Fibroblast of lung (primary cell): ENCODE results near the gene F2RL3. TPM values are rescaled to one million over a fixed set of nuclear protein-coding genes. Genes with fewer than 3 reads are reported as not detected.

Experiments
- DNase-seq, 2 donors: peaks; one replicate each; pipeline versions ENCODE4 v3.0.0 to v3.0.0-alpha.2; 2010; ENCODE audit warnings: low read depth in 2 of 2
- H2AFZ ChIP-seq: 2 replicates; pipeline ENCODE4 v1.5.1; 2012; ENCODE audit warnings: low read length, control low read depth, inconsistent platforms
- H3K27ac ChIP-seq: 2 replicates; pipeline ENCODE4 v1.5.1; 2011; ENCODE audit warnings: low read length, control low read depth; ENCODE audit not compliant: insufficient read depth
- H3K27me3 ChIP-seq: 2 replicates; pipeline ENCODE4 v1.5.1; 2011; ENCODE audit warnings: mild to moderate bottlenecking, low read length; ENCODE audit not compliant: control insufficient read depth, insufficient read depth
- H3K36me3 ChIP-seq: 2 replicates; pipeline ENCODE4 v1.5.1; 2011; ENCODE audit warnings: low read length; ENCODE audit not compliant: control insufficient read depth, insufficient read depth
- H3K4me1 ChIP-seq: 2 replicates; pipeline ENCODE4 v1.5.1; 2011; ENCODE audit warnings: low read length; ENCODE audit not compliant: control insufficient read depth, insufficient read depth; ENCODE audit errors: extremely low read depth
- H3K4me2 ChIP-seq: 2 replicates; pipeline ENCODE4 v1.5.1; 2011; ENCODE audit warnings: low read length, control low read depth; ENCODE audit not compliant: insufficient read depth; ENCODE audit errors: extremely low read depth
- H3K4me3 ChIP-seq, 4 experiments: fragments of 200-600 bp in 1 of 4; sonication (generic) in 1 of 4; replicated peaks in 1 of 4; 2 replicates each; pipeline ENCODE4 v1.5.1; 2011 to 2016; ENCODE audit warnings: low read length in 4 of 4, low read depth in 3 of 4, mild to moderate bottlenecking in 3 of 4, control low read depth in 2 of 4, inconsistent platforms in 1 of 4, mixed read lengths in 1 of 4; ENCODE audit not compliant: insufficient read depth in 1 of 4; ENCODE audit errors: control extremely low read depth in 1 of 4
- H3K79me2 ChIP-seq: 2 replicates; pipeline ENCODE4 v1.5.1; 2012; ENCODE audit warnings: mild to moderate bottlenecking, low read length, inconsistent platforms; ENCODE audit not compliant: control insufficient read depth, insufficient read depth
- H3K9ac ChIP-seq: 2 replicates; pipeline ENCODE4 v1.5.1; 2011; ENCODE audit warnings: mild to moderate bottlenecking, low read length, control low read depth; ENCODE audit not compliant: insufficient read depth
- H3K9me3 ChIP-seq: 2 replicates; pipeline ENCODE4 v1.5.1; 2012; ENCODE audit warnings: low read depth, low read length; ENCODE audit not compliant: control insufficient read depth, insufficient read depth
- H4K20me1 ChIP-seq: 2 replicates; pipeline ENCODE4 v1.5.1; 2011; ENCODE audit warnings: low read length; ENCODE audit not compliant: control insufficient read depth, insufficient read depth; ENCODE audit errors: extremely low read depth
- CTCF ChIP-seq, 2 donors: IDR thresholded peaks in 1 of 2; conservative IDR thresholded peaks in 1 of 2; 1 replicate in 1 of 2; 2 replicates in 1 of 2; pipeline ENCODE4 v1.5.1; 2011 to 2012; ENCODE audit warnings: low read length in 2 of 2, control low read depth in 1 of 2, inconsistent platforms in 1 of 2, low read depth in 1 of 2, mild to moderate bottlenecking in 1 of 2
- EZH2 ChIP-seq: IDR thresholded peaks from 2 replicates; pipeline ENCODE4 v1.5.1; 2012; ENCODE audit warnings: low read length, control low read depth, mild to moderate bottlenecking; ENCODE audit errors: missing control alignments
- polyA plus RNA-seq, 2 donors: library from polyadenylated mRNA; depleted of rRNA in 1 of 2; stranded (reverse) in 1 of 2; unstranded in 1 of 2; fragments of >200 nt; gene quantifications; 2 replicates each; pipeline ENCODE4 v1.2.1, GENCODE V29; 2011 to 2012; ENCODE audit warnings: missing spikeins in 1 of 2
- total RNA-seq: library from RNA; depleted of rRNA; stranded (reverse); fragments of >200 nt; gene quantifications from 2 replicates; pipeline ENCODE4 v1.2.1, GENCODE V29; 2014

The F2RL3 gene
- total and polyA plus RNA-seq, 2 donors (not counting 1 experiment from before 2014, with no cell fraction given) = under 0.01 to 0.01 TPM

- Histone ChIP-seq H3K79me2 (no peaks in the 10 kb centered on the region), H4K20me1 (no peaks in the 10 kb centered on the region), H3K9ac (no peak overlapping the region), H3K36me3 (no peaks in the 10 kb centered on the region), H3K27me3 (no peaks in the 10 kb centered on the region), H3K27ac (no peak overlapping the region), H3K9me3 (no peaks in the 10 kb centered on the region), H3K4me1 (no peaks in the 10 kb centered on the region), H3K4me3 (no peak overlapping the region), H2AFZ (no peak overlapping the region), H3K4me2 (no peak overlapping the region)
- no peak for DNase-seq
- TF ChIP-seq EZH2 = no peak
- TF ChIP-seq CTCF (conservative IDR thresholded peaks at IDR 0.05 in 1 of 2, IDR thresholded peaks at IDR 0.05 in 1 of 2; ENCODE audit: low read depth in 1 of 2, low read length in 2 of 2) = no peak
Measured at GRCh38 chr19:16919496-16919895, 30.7 kb downstream of the F2RL3 start.

GRCh38 chr19:16920816-16921529 lies 32.2 kb downstream of the F2RL3 start:
- H3K4me2 ChIP-seq = no peak overlapping the region

More at GRCh38 chr19:16920816-16921529, 32.2 kb downstream of the F2RL3 start:
- no peak overlapping the region for H3K9ac ChIP-seq
- no peaks in the 10 kb centered on the region for H4K20me1 ChIP-seq
- peak; percentile 60 to 90 for DNase-seq
- H3K4me1 ChIP-seq = no peaks in the 10 kb centered on the region
- H3K36me3 ChIP-seq = no peaks in the 10 kb centered on the region
- no peaks in the 10 kb centered on the region for H3K79me2 ChIP-seq
- no peak overlapping the region for H3K27ac ChIP-seq
- H3K9me3 ChIP-seq = no peaks in the 10 kb centered on the region
- no peak overlapping the region for H2AFZ ChIP-seq
- no peak for TF ChIP-seq EZH2
- TF ChIP-seq CTCF (conservative IDR thresholded peaks at IDR 0.05 in 1 of 2, IDR thresholded peaks at IDR 0.05 in 1 of 2; ENCODE audit: low read depth in 1 of 2, low read length in 2 of 2) = no peak
- no peaks in the 10 kb centered on the region for H3K27me3 ChIP-seq
- no peak overlapping the region for H3K4me3 ChIP-seq
